GM19025 (cell line): ENCODE data around the gene NCOA1.

Experiments used
- ATAC-seq: cut with Tn5 transposase; IDR thresholded peaks from one replicate; pipeline ENCODE4 v1.9.1; 2021; ENCODE audit warnings: mild to moderate bottlenecking, low read depth, moderate library complexity; ENCODE audit not compliant: unreplicated experiment

NCOA1 gene

GRCh38 chr2:24620936-24621335 lies 129.9 kb downstream of the NCOA1 start:
- no peak for ATAC-seq

GRCh38 chr2:24621779-24622538 lies 130.9 kb downstream of the NCOA1 start:
- no peak for ATAC-seq

- no peak for ATAC-seq
Measured at GRCh38 chr2:24623535-24623934, 132.5 kb downstream of the NCOA1 start.

- ATAC-seq: no peak
Measured at GRCh38 chr2:24625728-24626127, 134.7 kb downstream of the NCOA1 start.

GRCh38 chr2:24626131-24626530 lies 135.1 kb downstream of the NCOA1 start:
- ATAC-seq: no peak

- ATAC-seq: no peak
Measured at GRCh38 chr2:24628746-24629145, 137.7 kb downstream of the NCOA1 start.

- ATAC-seq: no peak
Measured at GRCh38 chr2:24632172-24632571, 141.1 kb downstream of the NCOA1 start.

GRCh38 chr2:24635181-24635580 lies 144.1 kb downstream of the NCOA1 start:
- no peak for ATAC-seq

- no peak for ATAC-seq
Measured at GRCh38 chr2:24638568-24638967, 147.5 kb downstream of the NCOA1 start.

GRCh38 chr2:24642351-24642750 lies 151.3 kb downstream of the NCOA1 start:
- ATAC-seq: no peak

GRCh38 chr2:24643051-24643450 lies 152.0 kb downstream of the NCOA1 start:
- no peak for ATAC-seq

GRCh38 chr2:24644032-24644431 lies 153.0 kb downstream of the NCOA1 start:
- no peak for ATAC-seq

- no peak for ATAC-seq
Measured at GRCh38 chr2:24650997-24651642, 160.1 kb downstream of the NCOA1 start.

- no peak for ATAC-seq
Measured at GRCh38 chr2:24651643-24652003, 160.6 kb downstream of the NCOA1 start.

GRCh38 chr2:24652265-24653182 lies 161.5 kb downstream of the NCOA1 start:
- no peak for ATAC-seq

- no peak for ATAC-seq
Measured at GRCh38 chr2:24657818-24658217, 166.8 kb downstream of the NCOA1 start.

- no peak for ATAC-seq
Measured at GRCh38 chr2:24658531-24659202, 167.6 kb downstream of the NCOA1 start.

GRCh38 chr2:24659862-24660261 lies 168.8 kb downstream of the NCOA1 start:
- no peak for ATAC-seq

- no peak for ATAC-seq
Measured at GRCh38 chr2:24667542-24667941, 176.5 kb downstream of the NCOA1 start.

GRCh38 chr2:24671230-24671629 lies 180.2 kb downstream of the NCOA1 start:
- ATAC-seq: no peak

GRCh38 chr2:24672589-24672988 lies 181.5 kb downstream of the NCOA1 start:
- ATAC-seq: no peak
